ENCODE results near the gene GLRX2.
"Not testable (repeated sequence)": the region's sequence is repeated elsewhere in the genome, so short reads cannot be mapped to it uniquely, and the experiment has no call there.

The GLRX2 gene

DNA sequence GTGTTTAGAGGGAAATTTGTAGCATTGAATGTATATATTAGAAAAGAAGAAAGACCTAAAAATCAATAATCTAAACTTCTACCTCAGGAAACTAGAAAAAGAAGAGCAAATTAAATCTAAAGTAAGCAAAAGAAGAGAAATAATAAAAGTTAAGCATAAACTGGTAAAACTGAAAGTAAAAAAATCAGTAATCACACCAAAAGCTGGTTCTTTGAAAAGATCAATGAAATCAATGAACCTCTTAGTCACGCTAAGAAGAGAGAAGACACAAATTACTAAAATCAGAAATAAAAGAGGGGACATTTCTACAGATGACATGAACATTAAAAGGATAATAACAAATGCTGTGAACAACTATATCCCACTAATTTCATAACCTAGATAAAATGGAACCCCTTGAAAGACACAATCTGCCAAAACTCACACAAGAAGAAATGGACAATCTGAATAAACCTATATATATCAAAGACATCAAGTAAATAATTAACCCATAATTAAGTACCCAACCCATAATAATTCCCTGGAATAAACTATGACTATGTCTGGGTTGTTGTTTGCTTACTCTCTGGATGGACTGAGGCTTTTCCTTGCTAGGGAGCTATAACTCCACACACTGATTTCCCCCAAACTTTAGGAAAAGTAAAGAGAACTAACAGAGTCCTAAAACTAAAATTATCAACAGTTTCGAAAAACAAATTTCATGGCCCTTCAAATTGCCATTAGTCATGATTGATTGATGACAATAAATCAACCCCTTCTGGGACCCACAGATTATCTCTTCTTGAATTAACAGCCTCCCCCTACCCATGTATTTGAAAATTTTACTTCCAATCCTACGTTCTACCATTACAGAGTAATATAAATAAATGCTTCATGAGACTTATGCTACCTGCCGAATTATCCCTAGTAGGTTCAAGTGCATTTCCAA lies 13.9 kb upstream of the GLRX2 start:
- Histone ChIP-seq H3K36me3 (ENCODE audit: control insufficient read depth in 4 of 4, insufficient read depth in 4 of 4, low read length in 3 of 4) (no peaks in the 10 kb centered on the region), H3K4me1 (ENCODE audit: control extremely low read depth in 1 of 4, control insufficient read depth in 4 of 4, insufficient read depth in 4 of 4, low read length in 3 of 4) (peaks cover 6 to 23% (median 13%) of the 10 kb centered on the region in 4 experiments), H3K27ac (ENCODE audit: insufficient read depth in 1 of 2, low read depth in 1 of 2, low read length in 2 of 2, poor library complexity in 1 of 2, severe bottlenecking in 2 of 2) (no peak overlapping the region), H3K4me3 (ENCODE audit: control insufficient read depth in 1 of 7, extremely low read depth in 1 of 7, insufficient read depth in 4 of 7, low read depth in 2 of 7, low read length in 6 of 7) (no peak overlapping the region), H3K27me3 (replicated peaks in 2 of 5; ENCODE audit: control insufficient read depth in 4 of 5, insufficient read depth in 5 of 5, low read length in 4 of 5) (no peaks in the 10 kb centered on the region), H3K9me3 (ENCODE audit: control extremely low read depth in 1 of 5, control insufficient read depth in 4 of 5, insufficient read depth in 2 of 5, low read depth in 1 of 5, low read length in 4 of 5) (no peaks in the 10 kb centered on the region)
- ChIA-PET POLR2A (no interaction called here), CTCF (interaction anchor here (1.5 kb wide), 1 partner anchor 12 kb away, joined by 4 read pairs; no protein-coding TSS in a partner anchor)
- 100% methylated on average over 2 of the region's 4 CpGs for WGBS (ENCODE audit: insufficient coverage)
- no peak for DNase-seq

DNA sequence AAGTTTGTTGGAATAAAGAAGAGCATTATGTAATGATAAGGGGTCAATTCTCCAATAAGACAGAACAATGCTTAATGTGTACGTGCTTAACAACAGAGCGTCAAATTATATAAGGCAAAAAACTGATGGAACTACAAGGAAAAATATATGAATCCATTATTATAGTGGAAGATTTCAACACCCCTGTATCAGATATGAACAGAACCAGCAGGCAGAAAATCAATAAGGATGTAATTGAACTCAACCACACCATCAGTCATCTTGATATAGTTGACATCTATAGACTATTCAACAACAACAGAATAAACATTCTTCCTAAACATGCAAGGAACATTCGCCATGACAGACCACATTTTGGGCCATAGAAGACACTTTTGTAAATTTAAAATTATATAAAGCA lies 13.0 kb upstream of the GLRX2 start:
- ChIA-PET CTCF (interaction anchor here (1.5 kb wide), 2 partner anchors 8 to 11 kb away, joined by 3 to 4 read pairs; no protein-coding TSS in a partner anchor), POLR2A (interaction anchor here (0.5 kb wide), 1 partner anchor 60 kb away, joined by 6 read pairs; no protein-coding TSS in a partner anchor)
- no peaks in the 10 kb centered on the region for H3K36me3 ChIP-seq (ENCODE audit: control insufficient read depth in 4 of 4, insufficient read depth in 4 of 4, low read length in 3 of 4)
- no CpG with 5 or more reads among the region's 3 CpGs for WGBS (ENCODE audit: insufficient coverage)
- no peak overlapping the region for H3K27ac ChIP-seq (ENCODE audit: insufficient read depth in 1 of 2, low read depth in 1 of 2, low read length in 2 of 2, poor library complexity in 1 of 2, severe bottlenecking in 2 of 2)
- H3K27me3 ChIP-seq (replicated peaks in 2 of 5; ENCODE audit: control insufficient read depth in 4 of 5, insufficient read depth in 5 of 5, low read length in 4 of 5): no peaks in the 10 kb centered on the region
- H3K9me3 ChIP-seq (ENCODE audit: control extremely low read depth in 1 of 5, control insufficient read depth in 4 of 5, insufficient read depth in 2 of 5, low read depth in 1 of 5, low read length in 4 of 5): no peaks in the 10 kb centered on the region
- no peak overlapping the region for H3K4me3 ChIP-seq (ENCODE audit: control insufficient read depth in 1 of 7, extremely low read depth in 1 of 7, insufficient read depth in 4 of 7, low read depth in 2 of 7, low read length in 6 of 7)
- no peak for DNase-seq
- peaks cover 3 to 14% (median 5%) of the 10 kb centered on the region in 4 experiments for H3K4me1 ChIP-seq (ENCODE audit: control extremely low read depth in 1 of 4, control insufficient read depth in 4 of 4, insufficient read depth in 4 of 4, low read length in 3 of 4)

DNA sequence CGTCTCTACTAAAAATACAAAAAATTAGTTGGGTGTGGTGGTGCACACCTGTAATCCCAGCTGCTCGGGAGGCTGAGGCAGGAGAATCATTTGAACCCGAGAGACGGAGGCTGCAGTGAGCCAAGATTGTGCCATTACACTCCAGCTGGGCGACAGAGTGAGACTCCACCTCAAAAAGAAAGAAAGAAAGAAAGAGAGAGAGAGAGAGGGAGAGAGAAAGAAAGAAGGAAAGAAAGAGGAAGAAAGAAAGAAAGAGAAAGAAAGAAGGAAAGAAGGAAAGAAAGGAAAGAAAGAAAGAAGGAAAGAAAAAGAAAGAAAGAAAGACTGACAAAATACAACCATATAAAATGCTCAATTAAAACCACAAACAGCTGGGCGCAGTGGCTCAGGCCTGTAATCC lies 12.0 kb upstream of the GLRX2 start:
- DNase-seq; H3K36me3 ChIP-seq (ENCODE audit: control insufficient read depth in 4 of 4, insufficient read depth in 4 of 4, low read length in 3 of 4); H3K9me3 ChIP-seq (ENCODE audit: control extremely low read depth in 1 of 5, control insufficient read depth in 4 of 5, insufficient read depth in 2 of 5, low read depth in 1 of 5, low read length in 4 of 5); H3K27ac ChIP-seq (ENCODE audit: insufficient read depth in 1 of 2, low read depth in 1 of 2, low read length in 2 of 2, poor library complexity in 1 of 2, severe bottlenecking in 2 of 2); H3K27me3 ChIP-seq (replicated peaks in 2 of 5; ENCODE audit: control insufficient read depth in 4 of 5, insufficient read depth in 5 of 5, low read length in 4 of 5); H3K4me3 ChIP-seq (ENCODE audit: control insufficient read depth in 1 of 7, extremely low read depth in 1 of 7, insufficient read depth in 4 of 7, low read depth in 2 of 7, low read length in 6 of 7); H3K4me1 ChIP-seq (ENCODE audit: control extremely low read depth in 1 of 4, control insufficient read depth in 4 of 4, insufficient read depth in 4 of 4, low read length in 3 of 4): not testable (repeated sequence)
- CTCF ChIA-PET: interaction anchor here (1.5 kb wide), 1 partner anchor 9 kb away, joined by 3 read pairs; no protein-coding TSS in a partner anchor
- WGBS (ENCODE audit: insufficient coverage): 100% methylated on average over 4 of the region's 6 CpGs
- POLR2A ChIA-PET: interaction anchor here (0.6 kb wide), 1 partner anchor 12 kb away, joined by 5 read pairs; the partner anchor contains the start of gene GLRX2

- H3K9me3 ChIP-seq (ENCODE audit: control extremely low read depth in 1 of 5, control insufficient read depth in 4 of 5, insufficient read depth in 2 of 5, low read depth in 1 of 5, low read length in 4 of 5): no peaks in the 10 kb centered on the region
- no peaks in the 10 kb centered on the region for H3K36me3 ChIP-seq (ENCODE audit: control insufficient read depth in 4 of 4, insufficient read depth in 4 of 4, low read length in 3 of 4)
- H3K4me3 ChIP-seq (ENCODE audit: control insufficient read depth in 1 of 7, extremely low read depth in 1 of 7, insufficient read depth in 4 of 7, low read depth in 2 of 7, low read length in 6 of 7): no peak overlapping the region
- no peaks in the 10 kb centered on the region for H3K27me3 ChIP-seq (replicated peaks in 2 of 5; ENCODE audit: control insufficient read depth in 4 of 5, insufficient read depth in 5 of 5, low read length in 4 of 5)
- DNase-seq: no peak
- no peak overlapping the region for H3K27ac ChIP-seq (ENCODE audit: insufficient read depth in 1 of 2, low read depth in 1 of 2, low read length in 2 of 2, poor library complexity in 1 of 2, severe bottlenecking in 2 of 2)
- ChIA-PET POLR2A (interaction anchor here (0.6 kb wide), 1 partner anchor 12 kb away, joined by 5 read pairs; no protein-coding TSS in a partner anchor), CTCF (interaction anchor here (1.6 kb wide), 1 partner anchor 9 kb away, joined by 4 read pairs; no protein-coding TSS in a partner anchor)
- H3K4me1 ChIP-seq (ENCODE audit: control extremely low read depth in 1 of 4, control insufficient read depth in 4 of 4, insufficient read depth in 4 of 4, low read length in 3 of 4): peaks cover 0 to 4% (median 0%) of the 10 kb centered on the region in 4 experiments
- no CpG with 5 or more reads among the region's 1 CpG for WGBS (ENCODE audit: insufficient coverage)
Observed at GRCh38 chr1:193115629-193116227, 10.5 kb upstream of the GLRX2 start.

DNA sequence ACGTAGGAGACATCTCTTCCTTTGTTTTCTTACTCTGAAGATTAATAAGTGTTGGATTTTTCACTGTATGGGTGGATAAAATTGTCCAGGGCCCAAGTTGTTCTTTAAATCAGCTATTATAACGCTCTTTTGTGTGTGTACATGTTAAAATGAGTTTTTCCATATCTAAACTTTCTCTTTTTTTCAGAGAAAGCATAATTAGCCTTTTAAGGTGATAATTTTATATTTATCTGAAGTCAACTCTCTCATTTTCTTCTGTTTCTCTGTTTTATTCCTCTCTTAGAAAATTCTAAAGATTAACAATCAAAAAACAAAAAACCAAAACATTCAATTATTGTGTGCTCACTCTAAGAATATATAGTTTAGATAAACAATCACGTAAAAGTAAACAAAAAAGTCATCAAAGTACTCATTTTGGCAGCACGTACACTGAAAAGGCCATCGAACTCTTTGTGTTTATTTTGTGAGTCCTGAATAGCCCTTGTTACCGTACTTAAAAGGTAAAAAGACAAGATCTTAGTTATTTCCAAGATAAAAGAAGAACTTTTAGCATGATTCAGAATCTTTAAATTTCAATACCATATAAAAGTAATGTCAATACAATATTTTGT lies 9.4 kb upstream of the GLRX2 start:
- no peaks in the 10 kb centered on the region for H3K27me3 ChIP-seq (replicated peaks in 2 of 5; ENCODE audit: control insufficient read depth in 4 of 5, insufficient read depth in 5 of 5, low read length in 4 of 5)
- WGBS (ENCODE audit: insufficient coverage): 100% methylated on average over 3 of the region's 6 CpGs
- no peak for DNase-seq
- POLR2A ChIA-PET: no interaction called here
- H3K27ac ChIP-seq (ENCODE audit: insufficient read depth in 1 of 2, low read depth in 1 of 2, low read length in 2 of 2, poor library complexity in 1 of 2, severe bottlenecking in 2 of 2): peak overlapping the region in 1 of 2 experiments; percentile 26
- CTCF ChIA-PET: no interaction called here
- H3K4me3 ChIP-seq (ENCODE audit: control insufficient read depth in 1 of 7, extremely low read depth in 1 of 7, insufficient read depth in 4 of 7, low read depth in 2 of 7, low read length in 6 of 7): no peak overlapping the region
- no peaks in the 10 kb centered on the region for H3K9me3 ChIP-seq (ENCODE audit: control extremely low read depth in 1 of 5, control insufficient read depth in 4 of 5, insufficient read depth in 2 of 5, low read depth in 1 of 5, low read length in 4 of 5)
- no peaks in the 10 kb centered on the region for H3K36me3 ChIP-seq (ENCODE audit: control insufficient read depth in 4 of 4, insufficient read depth in 4 of 4, low read length in 3 of 4)
- peaks cover 0 to 4% (median 0%) of the 10 kb centered on the region in 4 experiments for H3K4me1 ChIP-seq (ENCODE audit: control extremely low read depth in 1 of 4, control insufficient read depth in 4 of 4, insufficient read depth in 4 of 4, low read length in 3 of 4)

DNA sequence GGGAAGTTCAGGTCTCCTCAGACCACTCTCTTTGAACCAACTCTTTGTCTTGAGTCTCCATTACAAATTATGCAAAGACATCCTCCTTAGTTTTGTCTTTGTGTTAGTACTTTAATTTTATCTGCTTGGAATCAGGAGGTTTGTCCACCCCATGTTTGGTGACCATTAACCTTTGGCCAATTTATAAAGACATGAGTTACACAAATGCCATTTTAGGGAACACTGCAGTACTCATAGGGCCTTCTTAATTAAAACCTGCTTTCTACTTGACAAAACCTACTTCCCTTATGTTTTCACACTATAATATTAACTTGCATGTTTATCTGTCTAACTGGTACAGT lies 8.7 kb upstream of the GLRX2 start:
- H3K27me3 ChIP-seq (replicated peaks in 2 of 5; ENCODE audit: control insufficient read depth in 4 of 5, insufficient read depth in 5 of 5, low read length in 4 of 5): no peaks in the 10 kb centered on the region
- H3K4me3 ChIP-seq (ENCODE audit: control insufficient read depth in 1 of 7, extremely low read depth in 1 of 7, insufficient read depth in 4 of 7, low read depth in 2 of 7, low read length in 6 of 7): no peak overlapping the region
- no peaks in the 10 kb centered on the region for H3K9me3 ChIP-seq (ENCODE audit: control extremely low read depth in 1 of 5, control insufficient read depth in 4 of 5, insufficient read depth in 2 of 5, low read depth in 1 of 5, low read length in 4 of 5)
- ChIA-PET CTCF (no interaction called here), POLR2A (interaction anchor here (0.9 kb wide), 1 partner anchor 8 kb away, joined by 4 read pairs; the partner anchor contains the start of gene CDC73)
- no peaks in the 10 kb centered on the region for H3K36me3 ChIP-seq (ENCODE audit: control insufficient read depth in 4 of 4, insufficient read depth in 4 of 4, low read length in 3 of 4)
- peaks cover 0 to 4% (median 0%) of the 10 kb centered on the region in 4 experiments for H3K4me1 ChIP-seq (ENCODE audit: control extremely low read depth in 1 of 4, control insufficient read depth in 4 of 4, insufficient read depth in 4 of 4, low read length in 3 of 4)
- H3K27ac ChIP-seq (ENCODE audit: insufficient read depth in 1 of 2, low read depth in 1 of 2, low read length in 2 of 2, poor library complexity in 1 of 2, severe bottlenecking in 2 of 2): peak overlapping the region in 1 of 2 experiments; percentile 26
- DNase-seq: no peak

Data from common myeloid progenitor, CD34-positive (primary cell).